ENCODE measurements around the gene UPK2. TPM values are rescaled to one million over a fixed set of nuclear protein-coding genes. Genes with fewer than 3 reads are reported as not detected.
A peak's percentile ranks its signal among the peaks of the same experiment; 100 is the strongest.
"Not testable (repeated sequence)": the region's sequence is repeated elsewhere in the genome, so short reads cannot be mapped to it uniquely, and the experiment has no call there.

UPK2 gene
- polyA plus RNA-seq, 3 donors: not detected

- no peaks in the 10 kb centered on the region for H3K79me2 ChIP-seq (ENCODE audit: insufficient read depth, low read length)
- H3K9ac ChIP-seq (ENCODE audit: insufficient read depth, low read length, poor library complexity, severe bottlenecking): no peak overlapping the region
- TF ChIP-seq CTCF (IDR thresholded peaks at IDR 0.05): no peak
- no peak overlapping the region for H3K27ac ChIP-seq (ENCODE audit: low read depth in 1 of 2, low read length in 2 of 2)
- H3K9me3 ChIP-seq (replicated peaks in 1 of 2; ENCODE audit: control insufficient read depth in 1 of 2, insufficient read depth in 1 of 2, low read length in 2 of 2): no peaks in the 10 kb centered on the region
- no peaks in the 10 kb centered on the region for H3K4me1 ChIP-seq (ENCODE audit: control insufficient read depth in 1 of 2, insufficient read depth in 2 of 2, low read length in 2 of 2)
- Mint-ChIP-seq H3K27ac (peak overlapping the region in 1 of 7 donors; percentile 18), H3K9me3 (no peaks in the 10 kb centered on the region), H3K4me3 (no peak overlapping the region), H3K36me3 (no peaks in the 10 kb centered on the region), H3K4me1 (peaks cover 3% of the 10 kb centered on the region), H3K27me3 (ENCODE audit: low read depth in 3 of 3) (peaks cover 13 to 18% (median 15%) of the 10 kb centered on the region in 3 donors)
- peaks cover 0 to 2% of the 10 kb centered on the region in 2 donors for H3K27me3 ChIP-seq (ENCODE audit: control insufficient read depth in 2 of 2, insufficient read depth in 2 of 2, low read length in 2 of 2)
- no peaks in the 10 kb centered on the region for H3K36me3 ChIP-seq (replicated peaks in 1 of 2; ENCODE audit: control insufficient read depth in 1 of 2, insufficient read depth in 2 of 2, low read length in 2 of 2)
- WGBS (ENCODE audit: insufficient coverage): no CpG with 5 or more reads among the region's 6 CpGs
- intact Hi-C loops (cut with micrococcal nuclease): no loop called here
- no peak overlapping the region for H3K4me3 ChIP-seq (replicated peaks in 1 of 3; ENCODE audit: low read depth in 2 of 3, low read length in 3 of 3)
- H4K20me1 ChIP-seq (ENCODE audit: insufficient read depth, low read length): no peaks in the 10 kb centered on the region
- no peak overlapping the region for H3K4me2 ChIP-seq (replicated peaks; ENCODE audit: extremely low read depth, low read length, poor library complexity, severe bottlenecking)
- H2AFZ ChIP-seq (ENCODE audit: insufficient read depth, low read depth, low read length, poor library complexity, severe bottlenecking): no peak overlapping the region
- DNase-seq: no peak
Measured at GRCh38 chr11:118953265-118953664, 2.8 kb upstream of the UPK2 start.

- H3K9me3 Mint-ChIP-seq; H3K4me3 ChIP-seq (replicated peaks in 1 of 3; ENCODE audit: low read depth in 2 of 3, low read length in 3 of 3); intact Hi-C loops (cut with micrococcal nuclease); H3K36me3 ChIP-seq (replicated peaks in 1 of 2; ENCODE audit: control insufficient read depth in 1 of 2, insufficient read depth in 2 of 2, low read length in 2 of 2); H3K4me1 Mint-ChIP-seq; H3K27ac Mint-ChIP-seq; H3K4me3 Mint-ChIP-seq; H3K4me1 ChIP-seq (ENCODE audit: control insufficient read depth in 1 of 2, insufficient read depth in 2 of 2, low read length in 2 of 2); H4K20me1 ChIP-seq (ENCODE audit: insufficient read depth, low read length); H3K9me3 ChIP-seq (replicated peaks in 1 of 2; ENCODE audit: control insufficient read depth in 1 of 2, insufficient read depth in 1 of 2, low read length in 2 of 2); H2AFZ ChIP-seq (ENCODE audit: insufficient read depth, low read depth, low read length, poor library complexity, severe bottlenecking); H3K36me3 Mint-ChIP-seq; H3K9ac ChIP-seq (ENCODE audit: insufficient read depth, low read length, poor library complexity, severe bottlenecking); H3K27me3 ChIP-seq (ENCODE audit: control insufficient read depth in 2 of 2, insufficient read depth in 2 of 2, low read length in 2 of 2); H3K27ac ChIP-seq (ENCODE audit: low read depth in 1 of 2, low read length in 2 of 2); DNase-seq; H3K79me2 ChIP-seq (ENCODE audit: insufficient read depth, low read length); H3K4me2 ChIP-seq (replicated peaks; ENCODE audit: extremely low read depth, low read length, poor library complexity, severe bottlenecking): not testable (repeated sequence)
- peaks cover 12 to 18% (median 15%) of the 10 kb centered on the region in 3 donors for H3K27me3 Mint-ChIP-seq (ENCODE audit: low read depth in 3 of 3)
- WGBS (ENCODE audit: insufficient coverage): 60% methylated on average over 1 of the region's 6 CpGs
Measured at GRCh38 chr11:118953976-118954375, 2.1 kb upstream of the UPK2 start.

Data from CD14-positive monocyte (primary cell).